HepG2 (cell line): ENCODE results near the gene FCER1G. TPM values are rescaled to one million over a fixed set of nuclear protein-coding genes. Genes with fewer than 3 reads are reported as not detected.

Source experiments
- FIP1L1 ChIP-seq: fragments of 200-400 bp; formaldehyde crosslinking; IDR thresholded peaks from 2 replicates; pipeline ENCODE4 v1.6.1; 2018; ENCODE audit warnings: low read depth, mild to moderate bottlenecking, low read length, moderate library complexity, borderline replicate concordance; ENCODE audit not compliant: insufficient read depth
- NCOA1 ChIP-seq: sonication (generic); formaldehyde crosslinking; IDR thresholded peaks from 2 replicates; pipeline ENCODE4 v1.9.0; 2021; ENCODE audit warnings: missing genetic modification reagents
- PCBP2 ChIP-seq: fragments of 200-400 bp; formaldehyde crosslinking; optimal IDR thresholded peaks from 2 replicates; pipeline ENCODE3; 2018; ENCODE audit warnings: low read length, low read depth; ENCODE audit not compliant: poor library complexity, severe bottlenecking
- TARDBP ChIP-seq: sonication (generic); formaldehyde crosslinking; IDR thresholded peaks from 2 replicates; pipeline ENCODE4 v1.8.0; 2022; ENCODE audit warnings: mild to moderate bottlenecking, missing genetic modification reagents
- ZNF569 ChIP-seq: sonication (generic); formaldehyde crosslinking; IDR thresholded peaks from 2 replicates; pipeline ENCODE4 v1.5.0; 2020; ENCODE audit warnings: mild to moderate bottlenecking, missing genetic modification reagents, moderate library complexity, borderline replicate concordance
- ZNF83 ChIP-seq: sonication (generic); formaldehyde crosslinking; IDR thresholded peaks from 2 replicates; pipeline ENCODE4 v1.4.0; 2020; ENCODE audit warnings: missing genetic modification reagents, mild to moderate bottlenecking, borderline replicate concordance
- polyA plus RNA-seq, 8 experiments: library from polyadenylated mRNA; depleted of rRNA in 3 of 8; stranded (reverse) in 7 of 8; unstranded in 1 of 8; fragments of >200 nt; fragmentation: Illumina TruSeq in 4 of 8; extraction: Trizol in 4 of 8; gene quantifications; 2 replicates each; pipeline versions ENCODE4 v1.2.1 to v1.2.3, GENCODE V29; 2011 to 2016; ENCODE audit warnings: low read depth in 4 of 8, missing spikeins in 1 of 8, mixed read lengths in 1 of 8; ENCODE audit not compliant: insufficient read depth in 1 of 8
- total RNA-seq, 5 experiments: library from RNA; depleted of rRNA; stranded (reverse); fragments of >200 nt; fragmentation: Illumina TruSeq; extraction: Trizol; gene quantifications; 2 replicates each; pipeline ENCODE4 v1.2.3, GENCODE V29; 2016; ENCODE audit warnings: low read depth in 1 of 5
- TF ChIP-seq, protein P1 (sequence below): sonication (generic); formaldehyde crosslinking; IDR thresholded peaks from 2 replicates; pipeline ENCODE4 v1.9.0; 2021; ENCODE audit warnings: missing genetic modification reagents, borderline replicate concordance
- TF ChIP-seq, protein P2 (sequence below): sonication (generic); formaldehyde crosslinking; IDR thresholded peaks from 2 replicates; pipeline ENCODE4 v1.4.0; 2020; ENCODE audit warnings: mild to moderate bottlenecking, missing genetic modification reagents
- TF ChIP-seq, protein P3 (sequence below): sonication (generic); formaldehyde crosslinking; IDR thresholded peaks from 2 replicates; pipeline ENCODE4 v1.9.0; 2021; ENCODE audit warnings: missing genetic modification reagents, mild to moderate bottlenecking, borderline replicate concordance
- TF ChIP-seq, protein P4 (sequence below): sonication (generic); formaldehyde crosslinking; IDR thresholded peaks from 2 replicates; pipeline ENCODE4 v1.4.0; 2020; ENCODE audit warnings: mild to moderate bottlenecking, missing genetic modification reagents

Gene FCER1G
- total and polyA plus RNA-seq, 2 of the 13 experiments (the other 11 are each of a cell fraction or from before 2014, with no cell fraction given): 1.3 to 6.4 TPM

DNA sequence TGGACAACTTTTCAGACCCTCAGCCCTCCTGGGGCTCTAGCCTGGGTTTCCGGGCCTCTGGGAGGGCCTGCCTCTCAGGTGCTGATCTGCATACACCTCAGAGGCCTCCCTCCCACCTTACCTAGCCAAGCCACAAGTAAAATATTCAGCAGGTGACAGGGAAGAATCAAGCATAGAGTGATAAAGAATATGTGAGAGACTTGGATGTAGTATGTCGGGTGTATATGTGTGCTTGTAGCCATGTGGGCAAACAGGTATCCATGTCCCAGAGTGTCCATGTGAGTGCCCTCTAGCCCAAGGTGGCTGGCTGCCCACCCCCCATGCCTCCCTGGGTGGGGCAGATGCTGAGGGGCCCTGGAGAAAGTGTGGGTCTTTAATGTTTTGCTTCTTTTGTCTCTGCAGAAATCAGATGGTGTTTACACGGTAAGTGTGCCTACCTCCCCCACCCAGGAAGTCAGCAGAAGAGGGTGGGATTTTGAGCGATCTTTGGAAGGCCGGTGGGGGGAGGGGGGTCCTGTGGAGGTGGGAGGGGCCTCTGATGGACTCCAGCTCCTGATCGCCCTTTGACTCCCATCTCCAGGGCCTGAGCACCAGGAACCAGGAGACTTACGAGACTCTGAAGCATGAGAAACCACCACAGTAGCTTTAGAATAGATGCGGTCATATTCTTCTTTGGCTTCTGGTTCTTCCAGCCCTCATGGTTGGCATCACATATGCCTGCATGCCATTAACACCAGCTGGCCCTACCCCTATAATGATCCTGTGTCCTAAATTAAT lies 3.4 kb downstream of the FCER1G start (continued):
- TF ChIP-seq, protein P1, sequence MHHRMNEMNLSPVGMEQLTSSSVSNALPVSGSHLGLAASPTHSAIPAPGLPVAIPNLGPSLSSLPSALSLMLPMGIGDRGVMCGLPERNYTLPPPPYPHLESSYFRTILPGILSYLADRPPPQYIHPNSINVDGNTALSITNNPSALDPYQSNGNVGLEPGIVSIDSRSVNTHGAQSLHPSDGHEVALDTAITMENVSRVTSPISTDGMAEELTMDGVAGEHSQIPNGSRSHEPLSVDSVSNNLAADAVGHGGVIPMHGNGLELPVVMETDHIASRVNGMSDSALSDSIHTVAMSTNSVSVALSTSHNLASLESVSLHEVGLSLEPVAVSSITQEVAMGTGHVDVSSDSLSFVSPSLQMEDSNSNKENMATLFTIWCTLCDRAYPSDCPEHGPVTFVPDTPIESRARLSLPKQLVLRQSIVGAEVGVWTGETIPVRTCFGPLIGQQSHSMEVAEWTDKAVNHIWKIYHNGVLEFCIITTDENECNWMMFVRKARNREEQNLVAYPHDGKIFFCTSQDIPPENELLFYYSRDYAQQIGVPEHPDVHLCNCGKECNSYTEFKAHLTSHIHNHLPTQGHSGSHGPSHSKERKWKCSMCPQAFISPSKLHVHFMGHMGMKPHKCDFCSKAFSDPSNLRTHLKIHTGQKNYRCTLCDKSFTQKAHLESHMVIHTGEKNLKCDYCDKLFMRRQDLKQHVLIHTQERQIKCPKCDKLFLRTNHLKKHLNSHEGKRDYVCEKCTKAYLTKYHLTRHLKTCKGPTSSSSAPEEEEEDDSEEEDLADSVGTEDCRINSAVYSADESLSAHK (CRISPR knock-in tag): no peak
- TF ChIP-seq FIP1L1: no peak
- TF ChIP-seq PCBP2: no peak
- peak; percentile 75; the same call in 1 of the 2 replicates for TF ChIP-seq NCOA1
- TF ChIP-seq TARDBP (CRISPR knock-in tag): no peak
- 0 out of 2 replicates have a peak, but pooled peaks have one; percentile 47 for TF ChIP-seq ZNF83
- TF ChIP-seq, protein P2, sequence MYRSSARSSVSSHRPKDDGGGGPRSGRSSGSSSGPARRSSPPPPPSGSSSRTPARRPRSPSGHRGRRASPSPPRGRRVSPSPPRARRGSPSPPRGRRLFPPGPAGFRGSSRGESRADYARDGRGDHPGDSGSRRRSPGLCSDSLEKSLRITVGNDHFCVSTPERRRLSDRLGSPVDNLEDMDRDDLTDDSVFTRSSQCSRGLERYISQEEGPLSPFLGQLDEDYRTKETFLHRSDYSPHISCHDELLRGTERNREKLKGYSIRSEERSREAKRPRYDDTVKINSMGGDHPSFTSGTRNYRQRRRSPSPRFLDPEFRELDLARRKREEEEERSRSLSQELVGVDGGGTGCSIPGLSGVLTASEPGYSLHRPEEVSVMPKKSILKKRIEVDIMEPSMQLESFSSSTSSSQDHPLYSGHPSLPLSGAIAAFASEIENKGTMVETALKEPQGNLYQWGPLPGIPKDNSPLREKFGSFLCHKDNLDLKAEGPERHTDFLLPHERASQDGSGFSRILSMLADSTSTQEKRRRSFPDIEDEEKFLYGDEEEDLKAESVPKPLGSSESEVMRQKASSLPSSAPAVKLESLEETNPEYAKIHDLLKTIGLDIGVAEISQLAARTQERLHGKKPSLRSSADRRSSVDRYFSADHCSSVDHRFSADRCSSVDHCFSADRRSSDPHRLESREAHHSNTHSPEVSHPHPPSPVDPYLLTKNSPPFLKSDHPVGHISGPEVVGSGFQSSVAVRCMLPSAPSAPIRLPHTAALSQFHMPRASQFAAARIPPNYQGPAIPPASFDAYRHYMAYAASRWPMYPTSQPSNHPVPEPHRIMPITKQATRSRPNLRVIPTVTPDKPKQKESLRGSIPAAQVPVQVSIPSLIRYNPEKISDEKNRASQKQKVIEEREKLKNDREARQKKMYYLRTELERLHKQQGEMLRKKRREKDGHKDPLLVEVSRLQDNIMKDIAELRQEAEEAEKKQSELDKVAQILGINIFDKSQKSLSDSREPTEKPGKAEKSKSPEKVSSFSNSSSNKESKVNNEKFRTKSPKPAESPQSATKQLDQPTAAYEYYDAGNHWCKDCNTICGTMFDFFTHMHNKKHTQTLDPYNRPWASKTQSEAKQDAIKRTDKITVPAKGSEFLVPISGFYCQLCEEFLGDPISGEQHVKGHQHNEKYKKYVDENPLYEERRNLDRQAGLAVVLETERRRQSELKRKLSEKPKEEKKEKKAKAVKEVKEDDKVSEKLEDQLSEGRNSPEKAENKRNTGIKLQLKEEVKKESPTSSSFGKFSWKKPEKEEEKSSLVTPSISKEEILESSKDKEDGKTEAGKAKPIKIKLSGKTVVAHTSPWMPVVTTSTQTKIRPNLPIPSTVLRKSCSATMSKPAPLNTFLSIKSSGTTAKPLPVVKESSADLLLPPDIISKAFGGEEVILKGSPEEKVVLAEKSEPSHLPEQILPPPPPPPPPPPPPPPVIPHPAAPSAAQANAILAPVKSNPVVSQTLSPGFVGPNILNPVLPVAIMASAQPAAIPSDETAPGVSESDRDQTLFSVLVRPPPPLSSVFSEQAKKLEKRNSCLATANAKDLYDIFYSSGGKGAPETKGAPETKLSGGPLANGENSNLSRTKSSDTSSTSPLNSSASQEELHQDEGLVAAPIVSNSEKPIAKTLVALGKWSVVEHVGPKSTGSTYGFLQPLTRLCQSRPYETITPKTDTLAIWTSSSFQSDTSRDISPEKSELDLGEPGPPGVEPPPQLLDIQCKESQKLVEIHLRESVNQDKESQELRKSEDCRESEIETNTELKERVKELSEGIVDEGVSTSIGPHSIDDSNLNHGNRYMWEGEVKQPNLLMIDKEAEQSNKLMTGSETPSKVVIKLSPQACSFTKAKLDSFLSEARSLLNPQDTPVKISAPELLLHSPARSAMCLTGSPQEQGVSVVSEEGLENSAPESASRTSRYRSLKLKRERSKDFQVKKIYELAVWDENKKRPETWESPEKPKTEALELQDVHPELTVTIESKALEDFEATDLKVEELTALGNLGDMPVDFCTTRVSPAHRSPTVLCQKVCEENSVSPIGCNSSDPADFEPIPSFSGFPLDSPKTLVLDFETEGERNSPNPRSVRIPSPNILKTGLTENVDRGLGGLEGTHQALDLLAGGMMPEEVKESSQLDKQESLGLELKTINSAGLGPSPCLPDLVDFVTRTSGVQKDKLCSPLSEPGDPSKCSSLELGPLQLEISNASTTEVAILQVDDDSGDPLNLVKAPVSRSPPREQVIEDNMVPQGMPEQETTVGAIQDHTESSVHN (CRISPR knock-in tag): no peak
- TF ChIP-seq, protein P3, sequence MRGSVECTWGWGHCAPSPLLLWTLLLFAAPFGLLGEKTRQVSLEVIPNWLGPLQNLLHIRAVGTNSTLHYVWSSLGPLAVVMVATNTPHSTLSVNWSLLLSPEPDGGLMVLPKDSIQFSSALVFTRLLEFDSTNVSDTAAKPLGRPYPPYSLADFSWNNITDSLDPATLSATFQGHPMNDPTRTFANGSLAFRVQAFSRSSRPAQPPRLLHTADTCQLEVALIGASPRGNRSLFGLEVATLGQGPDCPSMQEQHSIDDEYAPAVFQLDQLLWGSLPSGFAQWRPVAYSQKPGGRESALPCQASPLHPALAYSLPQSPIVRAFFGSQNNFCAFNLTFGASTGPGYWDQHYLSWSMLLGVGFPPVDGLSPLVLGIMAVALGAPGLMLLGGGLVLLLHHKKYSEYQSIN (CRISPR knock-in tag): no peak
- TF ChIP-seq, protein P4, sequence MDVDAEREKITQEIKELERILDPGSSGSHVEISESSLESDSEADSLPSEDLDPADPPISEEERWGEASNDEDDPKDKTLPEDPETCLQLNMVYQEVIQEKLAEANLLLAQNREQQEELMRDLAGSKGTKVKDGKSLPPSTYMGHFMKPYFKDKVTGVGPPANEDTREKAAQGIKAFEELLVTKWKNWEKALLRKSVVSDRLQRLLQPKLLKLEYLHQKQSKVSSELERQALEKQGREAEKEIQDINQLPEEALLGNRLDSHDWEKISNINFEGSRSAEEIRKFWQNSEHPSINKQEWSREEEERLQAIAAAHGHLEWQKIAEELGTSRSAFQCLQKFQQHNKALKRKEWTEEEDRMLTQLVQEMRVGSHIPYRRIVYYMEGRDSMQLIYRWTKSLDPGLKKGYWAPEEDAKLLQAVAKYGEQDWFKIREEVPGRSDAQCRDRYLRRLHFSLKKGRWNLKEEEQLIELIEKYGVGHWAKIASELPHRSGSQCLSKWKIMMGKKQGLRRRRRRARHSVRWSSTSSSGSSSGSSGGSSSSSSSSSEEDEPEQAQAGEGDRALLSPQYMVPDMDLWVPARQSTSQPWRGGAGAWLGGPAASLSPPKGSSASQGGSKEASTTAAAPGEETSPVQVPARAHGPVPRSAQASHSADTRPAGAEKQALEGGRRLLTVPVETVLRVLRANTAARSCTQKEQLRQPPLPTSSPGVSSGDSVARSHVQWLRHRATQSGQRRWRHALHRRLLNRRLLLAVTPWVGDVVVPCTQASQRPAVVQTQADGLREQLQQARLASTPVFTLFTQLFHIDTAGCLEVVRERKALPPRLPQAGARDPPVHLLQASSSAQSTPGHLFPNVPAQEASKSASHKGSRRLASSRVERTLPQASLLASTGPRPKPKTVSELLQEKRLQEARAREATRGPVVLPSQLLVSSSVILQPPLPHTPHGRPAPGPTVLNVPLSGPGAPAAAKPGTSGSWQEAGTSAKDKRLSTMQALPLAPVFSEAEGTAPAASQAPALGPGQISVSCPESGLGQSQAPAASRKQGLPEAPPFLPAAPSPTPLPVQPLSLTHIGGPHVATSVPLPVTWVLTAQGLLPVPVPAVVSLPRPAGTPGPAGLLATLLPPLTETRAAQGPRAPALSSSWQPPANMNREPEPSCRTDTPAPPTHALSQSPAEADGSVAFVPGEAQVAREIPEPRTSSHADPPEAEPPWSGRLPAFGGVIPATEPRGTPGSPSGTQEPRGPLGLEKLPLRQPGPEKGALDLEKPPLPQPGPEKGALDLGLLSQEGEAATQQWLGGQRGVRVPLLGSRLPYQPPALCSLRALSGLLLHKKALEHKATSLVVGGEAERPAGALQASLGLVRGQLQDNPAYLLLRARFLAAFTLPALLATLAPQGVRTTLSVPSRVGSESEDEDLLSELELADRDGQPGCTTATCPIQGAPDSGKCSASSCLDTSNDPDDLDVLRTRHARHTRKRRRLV (CRISPR knock-in tag): no peak
- TF ChIP-seq ZNF569: no peak
